HG03045 (cell line): ENCODE measurements around the gene HNRNPUL1.
A peak's percentile ranks its signal among the peaks of the same experiment; 100 is the strongest.
"Not testable (repeated sequence)": the region's sequence is repeated elsewhere in the genome, so short reads cannot be mapped to it uniquely, and the experiment has no call there.

ENCODE experiments used
- ATAC-seq: cut with Tn5 transposase; IDR thresholded peaks from one replicate; pipeline ENCODE4 v1.9.1; 2021; ENCODE audit warnings: mild to moderate bottlenecking, moderate library complexity; ENCODE audit not compliant: unreplicated experiment

HNRNPUL1 gene

DNA sequence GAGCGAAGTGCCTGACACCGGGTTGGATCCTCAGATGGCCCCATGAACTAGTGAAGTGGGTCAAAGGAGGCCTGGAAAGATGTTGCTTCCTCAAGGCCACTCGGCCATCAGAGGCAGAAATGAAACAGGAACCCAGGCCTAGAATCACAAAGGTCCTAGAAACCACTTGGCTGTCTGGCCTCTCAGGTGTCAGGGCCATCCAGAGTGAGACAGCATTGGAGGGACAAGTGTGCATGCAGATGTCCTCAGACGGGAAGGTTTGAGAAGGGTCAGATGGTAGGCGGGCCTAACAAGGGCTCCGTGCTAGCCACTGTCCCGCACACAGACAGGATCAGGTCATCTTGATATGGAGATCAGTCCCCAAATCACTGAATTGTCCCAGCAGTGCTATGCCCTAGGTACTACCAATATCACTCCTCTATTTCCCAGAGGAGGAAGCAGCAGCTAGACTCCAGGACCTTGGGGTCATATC lies 60.1 kb downstream of the HNRNPUL1 start:
- ATAC-seq = no peak

DNA sequence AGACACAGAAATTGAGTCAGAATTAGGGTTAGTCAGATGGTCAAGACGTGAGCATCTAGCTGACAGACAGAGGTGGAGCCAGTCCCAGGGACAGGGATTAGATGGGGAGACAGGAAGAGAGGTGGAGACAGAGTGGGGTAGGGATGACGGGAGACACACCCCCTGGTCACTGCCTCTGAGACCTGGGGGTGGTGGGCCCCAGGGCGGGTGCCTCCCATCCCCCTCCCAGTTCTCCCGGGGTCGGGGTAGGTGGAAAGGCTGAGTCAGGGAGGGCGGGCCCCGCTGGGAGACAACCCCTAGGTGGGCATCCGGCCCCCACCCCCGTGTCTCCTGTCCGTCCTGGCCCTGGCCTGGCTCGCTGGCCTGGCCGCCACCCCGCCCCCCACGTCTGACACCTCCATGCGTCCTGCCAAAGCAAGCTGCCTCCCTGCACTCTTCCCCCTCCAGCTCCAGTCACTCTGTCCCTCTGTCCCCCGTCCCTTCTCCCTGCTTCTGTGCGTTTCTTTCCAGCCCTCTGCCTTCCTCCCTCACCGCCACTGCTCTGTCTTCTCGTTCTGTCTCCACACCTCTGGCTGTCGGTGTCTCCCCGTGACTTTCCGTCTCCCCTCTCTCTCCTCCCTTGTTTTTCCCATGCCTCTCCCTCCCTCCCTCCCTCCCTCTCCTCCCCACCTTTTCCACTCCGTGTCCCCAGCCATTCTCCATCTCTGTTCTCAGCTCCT lies 60.9 kb downstream of the HNRNPUL1 start:
- ATAC-seq = no peak

- no peak for ATAC-seq
Measured at GRCh38 chr19:41325640-41325946, 61.4 kb downstream of the HNRNPUL1 start.

DNA sequence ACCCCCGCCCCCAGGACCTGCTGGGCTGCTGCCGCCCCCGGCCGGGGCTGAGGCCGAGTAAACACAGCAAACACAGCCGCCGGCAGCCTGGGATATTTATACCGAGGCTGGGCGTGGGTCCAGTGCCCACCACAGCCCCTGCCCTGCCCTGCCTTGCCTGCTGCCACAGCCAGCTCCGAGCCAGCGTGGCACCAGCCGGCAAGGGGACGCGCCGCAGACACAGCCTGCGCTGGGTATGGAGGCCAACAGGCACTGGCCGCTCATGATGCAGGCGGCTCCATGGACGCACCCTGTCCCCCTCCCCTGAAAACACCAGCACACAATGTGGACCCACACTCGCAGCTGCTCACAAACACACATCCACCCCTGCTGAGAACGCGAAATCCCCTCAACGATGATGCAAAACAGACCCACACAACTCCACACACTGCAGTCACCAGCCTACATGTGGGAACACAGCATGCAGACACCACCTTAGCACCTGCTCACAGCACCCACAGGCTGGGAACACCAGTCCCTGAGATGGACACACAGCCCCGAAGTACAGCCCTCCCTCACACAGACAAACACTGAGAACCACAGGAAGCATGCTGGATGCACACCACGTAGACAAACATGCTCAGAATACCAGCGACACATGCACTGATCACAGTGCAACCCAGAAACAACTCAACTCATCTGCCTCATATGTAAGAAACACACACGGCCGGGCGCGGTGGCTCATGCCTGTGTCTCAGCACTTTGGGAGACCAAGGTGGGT lies 62.0 kb downstream of the HNRNPUL1 start:
- no peak for ATAC-seq

GRCh38 chr19:41327076-41327575 lies 63.0 kb downstream of the HNRNPUL1 start:
- peak; percentile 2 for ATAC-seq

DNA sequence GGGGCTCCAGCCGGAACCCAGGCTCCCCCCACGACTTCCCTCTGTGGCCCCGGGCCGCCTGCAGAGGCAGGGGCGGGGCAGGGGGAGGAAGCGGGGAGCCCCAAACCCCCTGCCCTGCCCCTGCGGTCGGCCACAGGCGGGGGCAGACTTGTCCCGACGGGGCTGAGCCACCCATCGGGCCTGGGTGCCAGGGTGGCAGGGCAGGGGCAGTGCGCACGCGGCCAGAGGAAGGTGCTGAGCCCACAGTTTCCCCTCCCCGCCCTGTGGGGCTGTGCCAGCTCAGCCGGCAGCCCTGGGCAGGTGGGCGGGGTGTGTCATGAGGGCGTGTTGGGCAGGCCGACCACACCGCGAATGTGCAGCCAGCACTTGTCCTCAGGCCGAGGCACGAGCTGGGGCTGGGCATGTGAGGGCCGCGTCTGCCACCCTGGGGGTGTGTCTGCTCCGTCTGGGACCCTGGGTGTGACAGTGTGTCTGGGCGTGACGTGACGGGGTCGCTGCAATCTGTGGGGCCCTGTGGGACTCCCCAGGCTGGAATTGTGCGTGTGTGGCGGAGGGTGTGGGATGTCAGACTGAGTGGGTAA lies 63.5 kb downstream of the HNRNPUL1 start:
- ATAC-seq = peak; percentile 62

GRCh38 chr19:41328157-41328841 lies 64.1 kb downstream of the HNRNPUL1 start:
- ATAC-seq = no peak

GRCh38 chr19:41328842-41329225 lies 64.7 kb downstream of the HNRNPUL1 start:
- ATAC-seq = no peak

DNA sequence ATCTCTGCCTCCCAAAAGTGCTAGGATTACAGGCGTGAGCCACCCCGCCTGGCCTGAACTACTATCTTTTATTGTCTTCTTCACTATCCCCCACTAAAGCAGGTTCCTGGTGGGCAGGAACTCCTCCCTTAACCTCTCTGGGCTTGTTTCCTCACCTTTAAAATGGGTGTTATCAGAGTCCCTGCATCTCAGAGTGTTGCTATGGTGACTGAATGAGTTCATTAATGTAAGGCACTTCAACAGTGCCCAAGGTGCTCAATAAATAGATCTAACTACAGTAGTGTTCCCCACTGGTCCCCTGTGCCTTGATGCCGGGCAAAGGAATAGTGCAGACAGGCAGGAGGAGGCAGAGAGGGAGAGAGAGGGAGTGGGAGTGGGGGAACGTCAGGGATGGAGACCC lies 66.3 kb downstream of the HNRNPUL1 start:
- no peak for ATAC-seq

DNA sequence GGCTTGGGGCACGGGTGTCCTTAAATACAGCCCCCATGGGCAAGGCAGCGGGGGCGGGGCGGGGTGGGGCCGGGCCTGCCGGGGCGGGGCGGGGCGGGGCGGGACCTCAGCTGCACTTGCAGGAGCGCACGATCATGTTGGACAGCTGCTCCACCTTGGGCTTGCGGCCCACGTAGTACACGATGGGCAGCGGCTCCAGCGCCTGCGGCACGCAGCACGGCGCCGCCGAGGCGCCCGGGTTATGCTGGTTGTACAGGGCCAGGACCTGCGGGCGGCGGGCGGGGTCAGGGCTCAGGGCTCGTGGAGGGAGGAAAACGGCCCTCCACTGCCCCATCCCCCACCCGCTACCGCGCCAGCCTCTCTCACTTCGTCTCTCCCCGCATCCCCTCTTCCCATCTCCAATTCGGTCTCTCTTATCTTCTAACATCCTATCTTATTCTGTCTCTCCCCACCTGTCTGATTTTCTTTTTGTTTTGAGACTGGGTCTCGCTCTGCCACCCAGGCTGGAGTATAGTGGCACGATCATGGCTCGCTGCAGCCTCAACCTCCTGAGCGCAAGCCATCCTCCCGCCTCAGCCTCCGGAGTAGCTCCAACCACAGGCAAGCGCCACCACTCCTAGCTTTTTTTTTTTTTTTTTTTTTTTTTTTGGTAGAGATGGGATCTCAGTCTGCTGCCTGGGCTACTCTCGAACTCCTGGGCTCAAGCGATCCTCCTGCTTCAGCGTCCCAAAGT lies 66.9 kb downstream of the HNRNPUL1 start:
- no peak for ATAC-seq

DNA sequence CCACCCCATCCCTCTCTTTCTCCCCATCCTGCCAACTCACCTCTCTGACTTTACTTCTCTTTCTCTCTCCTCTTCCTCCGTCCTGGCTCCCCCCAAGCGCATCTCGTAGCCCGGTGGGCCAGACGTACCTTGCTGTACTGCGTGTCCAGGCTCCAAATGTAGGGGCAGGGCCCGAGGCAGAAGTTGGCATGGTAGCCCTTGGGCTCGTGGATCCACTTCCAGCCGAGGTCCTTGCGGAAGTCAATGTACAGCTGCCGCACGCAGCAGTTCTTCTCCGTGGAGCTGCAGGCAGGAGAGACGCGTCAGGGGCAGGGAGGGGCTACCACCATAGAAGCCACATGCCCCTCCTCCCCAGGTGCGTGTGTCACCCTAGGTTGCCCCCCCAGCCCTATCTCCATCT lies 67.8 kb downstream of the HNRNPUL1 start:
- ATAC-seq = no peak

DNA sequence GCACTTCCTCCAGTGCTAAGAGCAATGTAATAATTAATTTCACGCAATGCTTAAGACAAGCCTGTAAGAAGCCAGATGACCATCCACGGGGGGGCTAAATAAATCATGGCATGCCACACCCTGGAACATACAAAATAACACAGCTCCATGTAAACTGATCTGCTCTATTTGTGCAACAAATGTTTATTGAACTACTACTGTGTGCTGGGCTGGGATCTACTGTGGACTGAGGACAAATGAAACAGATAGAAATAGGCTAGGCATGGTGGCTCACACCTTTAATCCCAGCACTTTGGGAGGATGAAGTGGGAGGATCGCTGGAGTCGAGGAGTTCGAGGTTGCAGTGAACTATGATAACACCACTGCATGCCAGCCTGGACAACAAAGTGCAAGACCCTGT lies 68.3 kb downstream of the HNRNPUL1 start:
- ATAC-seq = no peak

GRCh38 chr19:41334793-41335192 lies 70.6 kb downstream of the HNRNPUL1 start:
- ATAC-seq = no peak

DNA sequence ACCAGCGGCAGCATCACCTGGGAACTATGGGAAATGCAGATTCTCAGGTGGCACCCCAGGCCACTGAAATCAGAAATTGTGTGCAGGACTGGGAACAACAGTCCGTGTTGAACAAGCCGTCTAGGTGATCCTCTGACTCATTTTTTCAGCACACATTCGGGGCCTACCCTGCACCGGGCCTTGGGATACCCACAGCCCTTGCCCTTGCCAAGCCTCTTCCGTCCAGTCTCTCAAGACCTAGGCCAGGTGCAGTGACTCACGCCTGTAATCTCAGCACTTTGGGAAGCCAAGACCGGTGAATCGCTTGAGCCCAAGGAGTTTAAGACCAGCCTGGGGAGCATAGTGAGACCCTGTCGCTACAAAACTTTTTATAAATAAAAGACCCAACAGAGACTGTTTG lies 71.3 kb downstream of the HNRNPUL1 start:
- no peak for ATAC-seq

DNA sequence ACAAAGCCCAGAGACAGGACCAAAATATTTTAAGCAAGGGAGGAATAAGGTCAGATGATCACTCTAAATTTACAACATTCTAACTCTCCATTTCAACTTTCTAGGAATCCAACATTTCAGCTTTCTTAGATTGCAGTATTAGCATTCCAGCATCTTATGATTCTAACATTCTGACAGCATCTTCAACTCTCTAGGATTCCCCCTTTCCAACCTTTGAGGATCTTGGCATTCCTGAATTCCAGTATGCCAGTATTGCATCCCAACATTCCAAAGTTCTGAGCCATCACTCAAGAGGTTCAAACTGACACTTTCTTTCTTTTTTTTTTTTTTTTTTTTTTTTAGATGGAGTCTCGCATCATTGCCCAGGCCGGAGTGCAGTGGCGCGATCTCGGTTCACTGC lies 75.8 kb downstream of the HNRNPUL1 start:
- ATAC-seq = no peak

GRCh38 chr19:41341669-41342490 lies 77.7 kb downstream of the HNRNPUL1 start:
- ATAC-seq = no peak

- no peak for ATAC-seq
Measured at GRCh38 chr19:41344162-41344561, 80.0 kb downstream of the HNRNPUL1 start.

DNA sequence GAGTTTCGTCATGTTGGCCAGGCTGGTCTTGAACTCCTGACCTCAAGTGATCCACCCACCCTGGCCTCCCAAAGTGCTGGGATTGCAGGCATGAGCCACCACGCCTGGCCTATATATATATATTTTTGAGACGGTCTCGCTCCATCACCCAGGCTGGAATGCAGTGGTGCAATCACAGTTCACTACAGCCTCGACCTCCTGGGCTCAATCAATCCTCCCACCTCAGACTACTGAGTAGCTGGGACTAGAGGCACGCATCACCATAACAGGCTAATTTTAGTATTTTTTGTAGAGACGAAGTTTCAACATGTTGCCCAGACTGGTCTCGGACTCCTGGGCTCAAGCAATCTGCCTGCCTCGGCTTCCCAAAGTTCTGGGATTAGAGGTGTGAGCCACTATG lies 82.7 kb downstream of the HNRNPUL1 start:
- not testable (repeated sequence) for ATAC-seq

- no peak for ATAC-seq
Measured at GRCh38 chr19:41350735-41351338, 86.7 kb downstream of the HNRNPUL1 start.
